Measurements from ENCODE around the gene DAPK1. TPM values are rescaled to one million over a fixed set of nuclear protein-coding genes. Genes with fewer than 3 reads are reported as not detected.

Gene DAPK1
- polyA plus RNA-seq, 1 donor: 20.6 TPM

- no peak for DNase-seq (ENCODE audit: low read depth)
Observed at GRCh38 chr9:87643778-87644570, 146.3 kb downstream of the DAPK1 start.

DNA sequence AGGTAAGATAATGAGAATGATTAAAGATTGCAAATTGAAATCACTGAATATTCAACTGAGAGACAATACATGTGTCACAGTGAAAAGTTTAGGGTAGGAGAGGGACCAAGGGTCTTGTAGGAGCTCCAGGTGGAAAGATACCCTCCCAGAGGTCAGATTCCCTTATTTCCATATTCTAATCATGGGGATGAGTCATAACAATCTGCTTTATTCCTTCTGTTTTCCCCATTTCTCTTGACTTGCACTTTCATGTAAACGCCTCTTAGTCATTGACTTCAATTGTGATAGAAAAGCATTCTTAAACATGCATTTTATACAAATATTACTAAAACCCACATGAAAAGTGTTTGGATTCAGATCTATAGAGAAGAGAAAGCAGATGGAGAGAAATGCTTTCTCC lies 147.0 kb downstream of the DAPK1 start:
- no peak for DNase-seq (ENCODE audit: low read depth)

- no peak for DNase-seq (ENCODE audit: low read depth)
Observed at GRCh38 chr9:87646546-87646945, 148.9 kb downstream of the DAPK1 start.

GRCh38 chr9:87647114-87647513 lies 149.4 kb downstream of the DAPK1 start:
- no peak for DNase-seq (ENCODE audit: low read depth)

DNA sequence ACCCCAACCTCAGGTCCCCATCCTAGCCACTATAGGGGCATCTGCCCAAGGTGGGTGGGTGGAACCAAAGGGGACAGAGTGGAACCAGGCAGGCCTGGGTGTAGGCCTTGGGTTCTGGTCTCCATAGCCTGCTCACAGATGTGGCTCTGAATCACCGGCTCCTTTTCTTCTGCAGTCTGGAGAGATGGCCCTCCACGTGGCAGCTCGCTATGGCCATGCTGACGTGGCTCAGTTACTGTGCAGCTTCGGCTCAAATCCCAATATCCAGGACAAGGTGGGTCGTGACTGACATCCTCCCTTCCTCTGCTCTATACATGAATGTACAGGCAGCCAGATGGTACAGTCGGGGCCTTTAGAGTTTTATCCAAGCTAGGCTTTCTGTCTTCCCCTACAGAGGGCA lies 150.9 kb downstream of the DAPK1 start:
- no peak for DNase-seq (ENCODE audit: low read depth)

DNA sequence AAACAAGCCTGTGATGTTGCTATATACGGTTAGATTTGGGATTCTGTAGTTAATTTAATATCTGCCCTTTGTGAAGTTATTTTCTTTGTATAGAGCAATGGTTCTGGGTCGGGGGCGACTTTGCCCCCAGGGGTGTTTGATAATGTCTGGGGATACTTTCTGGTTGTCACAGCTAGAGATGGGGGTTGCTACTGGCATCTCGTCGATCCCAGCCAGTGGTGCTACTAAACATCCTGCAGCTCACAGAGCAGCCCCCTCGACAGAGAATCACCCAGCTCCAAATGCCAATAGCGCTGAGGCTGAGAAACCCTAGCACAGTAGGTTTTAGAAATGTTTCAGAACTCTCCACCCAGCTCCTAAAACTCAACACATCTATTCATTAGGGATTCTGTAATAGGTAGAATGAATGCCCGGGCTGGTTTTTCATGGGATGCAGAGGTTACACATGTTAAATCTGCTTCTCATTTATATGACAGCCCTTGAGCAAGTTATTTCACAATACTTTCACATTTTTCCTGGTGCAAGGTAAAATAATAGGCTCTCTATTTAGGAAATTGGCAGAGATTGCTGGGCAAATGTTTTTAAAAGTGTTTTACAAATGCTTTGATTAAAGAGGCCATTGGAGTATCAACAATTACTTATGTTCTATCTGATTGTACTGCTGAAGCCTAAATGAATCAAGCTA lies 153.1 kb downstream of the DAPK1 start:
- no peak for DNase-seq (ENCODE audit: low read depth)

GRCh38 chr9:87651431-87651830 lies 153.8 kb downstream of the DAPK1 start:
- DNase-seq (ENCODE audit: low read depth): no peak

DNA sequence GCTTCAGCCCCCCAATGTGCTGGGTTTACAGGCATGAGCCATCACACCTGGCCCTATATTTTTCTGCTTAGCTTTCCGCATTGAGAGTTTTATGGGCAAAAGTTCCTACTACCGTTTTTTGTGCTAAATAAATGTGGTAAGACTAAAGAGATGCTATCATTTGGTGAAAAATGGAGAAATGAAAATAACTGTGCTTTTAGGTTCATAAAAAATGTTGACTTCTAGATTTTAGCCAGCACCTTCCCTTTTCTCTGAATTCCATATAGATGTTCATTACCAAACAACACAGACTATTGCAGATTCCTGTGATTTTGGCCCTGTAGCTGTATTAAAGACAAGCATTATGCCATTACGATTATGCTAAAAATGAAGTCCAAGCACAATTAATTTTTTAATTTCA lies 156.3 kb downstream of the DAPK1 start:
- DNase-seq (ENCODE audit: low read depth): no peak

DNA sequence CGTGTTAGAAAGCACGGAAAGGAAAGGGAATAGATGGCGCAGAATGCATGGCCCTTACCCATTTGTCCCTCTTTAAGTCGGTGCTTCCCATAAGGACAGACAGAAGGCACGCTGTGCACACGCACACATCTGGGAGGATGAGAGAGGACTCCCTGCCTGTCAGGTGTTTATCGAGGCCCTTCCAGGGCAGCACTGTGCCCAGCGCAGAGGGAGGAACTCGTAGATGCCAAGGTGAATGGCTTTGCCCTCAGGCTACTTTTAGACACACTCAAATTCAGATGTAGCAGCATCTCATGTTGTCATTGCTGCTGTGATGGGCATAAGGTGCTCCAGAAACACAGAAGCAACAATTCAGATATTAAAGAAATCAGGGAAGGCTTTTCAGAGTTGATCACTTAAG lies 158.1 kb downstream of the DAPK1 start:
- no peak for DNase-seq (ENCODE audit: low read depth)

GRCh38 chr9:87656485-87656884 lies 158.8 kb downstream of the DAPK1 start:
- no peak for DNase-seq (ENCODE audit: low read depth)

DNA sequence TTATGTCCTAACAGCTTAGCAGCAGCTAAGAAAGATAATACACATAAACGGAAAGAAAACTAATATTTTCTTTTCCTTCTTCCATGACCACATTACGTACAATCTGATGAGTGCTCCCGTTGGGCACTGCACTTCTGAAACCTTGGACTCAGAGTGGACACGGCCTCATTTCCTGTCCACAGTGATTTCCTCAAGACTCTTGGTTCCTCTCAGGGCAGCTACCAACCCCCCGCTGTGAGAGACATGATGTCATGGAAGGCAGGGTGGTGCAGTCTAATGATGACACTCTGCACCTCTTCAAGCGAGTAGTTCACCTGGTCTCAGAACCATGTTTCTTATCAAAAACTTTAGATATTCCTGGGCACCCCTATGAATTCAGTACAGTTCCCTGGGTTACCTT lies 159.5 kb downstream of the DAPK1 start:
- no peak for DNase-seq (ENCODE audit: low read depth)

DNA sequence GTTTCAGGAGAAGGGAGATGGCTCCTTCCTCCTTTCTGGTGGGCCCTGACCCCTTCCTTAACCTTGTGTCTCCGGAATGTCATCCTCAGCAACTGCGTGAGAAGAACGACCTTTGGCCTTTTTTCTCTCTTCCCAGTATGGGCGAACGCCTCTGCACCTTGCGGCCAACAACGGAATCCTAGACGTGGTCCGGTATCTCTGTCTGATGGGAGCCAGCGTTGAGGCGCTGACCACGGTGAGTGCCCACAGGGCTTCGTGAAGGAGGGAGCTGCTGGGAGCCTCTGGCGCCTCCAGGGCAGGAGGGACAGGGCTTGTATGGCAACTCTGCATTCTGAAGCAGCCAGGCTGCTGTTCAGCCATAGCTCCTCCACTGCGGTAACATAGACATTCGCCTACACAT lies 160.2 kb downstream of the DAPK1 start:
- DNase-seq (ENCODE audit: low read depth): no peak

DNA sequence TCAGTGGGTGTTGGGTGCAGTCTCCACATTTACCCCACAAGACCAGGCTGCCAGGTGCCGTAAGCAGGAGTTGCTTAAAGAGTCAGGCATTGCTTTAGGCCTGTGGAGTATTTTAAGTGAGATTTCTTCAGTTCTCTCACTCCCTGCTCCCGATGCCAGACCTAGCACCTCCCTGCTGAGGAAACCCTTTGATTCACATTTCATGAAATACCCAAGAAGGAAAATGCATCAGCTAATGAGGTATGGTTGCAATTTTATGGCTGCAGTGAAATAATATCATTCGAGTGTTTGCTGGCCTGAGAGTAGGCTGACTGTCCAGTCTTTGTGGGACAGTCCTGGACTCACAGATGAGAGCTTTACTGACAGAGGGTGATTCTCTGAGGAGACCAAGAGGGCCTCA lies 160.8 kb downstream of the DAPK1 start:
- DNase-seq (ENCODE audit: low read depth): no peak

- DNase-seq (ENCODE audit: low read depth): no peak
Observed at GRCh38 chr9:87659534-87660419, 162.1 kb downstream of the DAPK1 start.

- no peak for DNase-seq (ENCODE audit: low read depth)
Observed at GRCh38 chr9:87661241-87661640, 163.6 kb downstream of the DAPK1 start.

DNA sequence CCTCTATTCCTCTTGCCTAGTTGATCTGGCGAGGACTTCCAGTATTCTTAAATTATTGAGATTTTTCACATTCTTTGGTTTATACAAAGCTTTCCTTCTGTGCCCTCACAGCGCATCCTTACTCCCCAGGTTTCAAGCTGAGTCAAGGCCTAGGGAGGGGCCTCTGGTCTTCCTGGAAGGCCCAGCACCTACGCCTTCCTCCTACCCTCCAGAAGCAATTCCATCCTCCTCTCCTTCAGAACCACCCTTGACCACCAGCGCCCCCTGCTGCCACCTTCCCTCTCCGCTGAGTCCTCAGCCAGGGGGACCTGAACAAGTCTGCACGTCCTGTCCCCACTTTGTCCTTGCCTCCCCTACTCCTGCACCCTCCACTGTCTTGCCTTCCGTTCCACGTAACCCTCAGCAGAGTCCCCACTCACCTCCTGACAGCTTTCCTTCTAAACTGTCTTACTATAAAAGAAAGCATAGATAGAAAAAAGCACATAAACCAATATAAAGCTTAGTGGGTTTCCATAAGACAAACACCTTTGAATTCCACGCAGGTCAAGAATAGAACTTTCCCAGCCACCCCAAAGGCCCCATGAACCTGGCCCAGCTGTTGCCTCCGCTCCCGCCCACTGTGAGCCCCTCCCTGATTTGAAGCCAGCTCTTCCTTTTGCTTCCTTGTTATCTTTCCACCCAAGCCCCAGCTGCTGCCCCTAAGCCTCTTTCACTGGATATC lies 165.3 kb downstream of the DAPK1 start:
- DNase-seq (ENCODE audit: low read depth): no peak

- no peak for DNase-seq (ENCODE audit: low read depth)
Observed at GRCh38 chr9:87663556-87663955, 165.9 kb downstream of the DAPK1 start.

GRCh38 chr9:87664153-87665060 lies 166.7 kb downstream of the DAPK1 start:
- no peak for DNase-seq (ENCODE audit: low read depth)

DNA sequence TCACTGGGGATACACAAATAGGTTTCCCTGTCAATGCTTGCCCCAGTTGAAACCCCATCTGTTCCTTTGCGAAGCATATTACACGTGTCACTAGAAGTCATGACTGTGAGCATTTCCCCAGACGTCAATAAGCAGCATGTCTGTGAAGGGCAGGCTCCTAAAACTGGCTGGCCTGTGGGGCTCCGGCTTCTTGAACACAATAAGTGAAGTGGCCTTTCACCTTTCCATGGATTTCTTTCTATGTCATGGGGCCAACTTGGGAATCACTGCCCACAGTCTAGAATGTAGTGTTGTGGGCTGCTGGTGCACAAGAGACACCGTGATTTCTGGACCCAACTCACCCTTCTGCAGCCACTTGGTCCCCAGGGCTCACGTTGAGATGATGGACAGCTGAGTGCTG lies 167.8 kb downstream of the DAPK1 start:
- no peak for DNase-seq (ENCODE audit: low read depth)

DNA sequence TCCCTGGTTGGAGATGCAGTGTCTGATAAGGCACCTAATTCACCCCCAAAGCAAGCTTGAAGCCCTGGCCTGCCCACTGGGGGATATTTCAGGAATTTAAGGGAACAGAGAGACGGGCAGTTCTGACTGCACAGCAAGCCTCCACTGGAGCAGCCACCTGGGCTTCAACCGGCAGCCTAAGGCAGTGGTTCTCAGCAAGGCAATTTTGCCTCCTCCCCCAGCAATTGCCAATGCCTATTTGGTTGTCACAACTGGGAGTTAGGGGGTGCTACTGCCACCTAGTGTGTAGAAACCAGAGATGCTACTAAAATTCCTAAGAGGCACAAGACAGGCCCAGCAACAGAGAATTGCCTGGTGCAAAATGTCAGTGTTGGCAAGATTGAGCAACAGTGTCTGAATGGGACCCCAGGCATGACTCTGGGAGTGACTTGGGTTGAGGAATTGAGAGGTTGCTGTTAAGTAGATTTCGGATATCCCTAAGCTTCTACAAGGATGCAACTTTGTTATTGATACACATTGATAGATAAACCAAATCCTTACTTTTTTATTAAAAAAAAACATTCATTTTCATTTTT lies 169.6 kb downstream of the DAPK1 start:
- no peak for DNase-seq (ENCODE audit: low read depth)
